CD4-positive, alpha-beta T cell treated with Interleukin-17A for 1 hour (primary cell): ENCODE data around the gene SUV39H2.
"Not testable (repeated sequence)": the region's sequence is repeated elsewhere in the genome, so short reads cannot be mapped to it uniquely, and the experiment has no call there.

Experiments
- DNase-seq: peaks from one replicate; pipeline ENCODE4 v3.0.0-alpha.2; 2020

The SUV39H2 gene

DNA sequence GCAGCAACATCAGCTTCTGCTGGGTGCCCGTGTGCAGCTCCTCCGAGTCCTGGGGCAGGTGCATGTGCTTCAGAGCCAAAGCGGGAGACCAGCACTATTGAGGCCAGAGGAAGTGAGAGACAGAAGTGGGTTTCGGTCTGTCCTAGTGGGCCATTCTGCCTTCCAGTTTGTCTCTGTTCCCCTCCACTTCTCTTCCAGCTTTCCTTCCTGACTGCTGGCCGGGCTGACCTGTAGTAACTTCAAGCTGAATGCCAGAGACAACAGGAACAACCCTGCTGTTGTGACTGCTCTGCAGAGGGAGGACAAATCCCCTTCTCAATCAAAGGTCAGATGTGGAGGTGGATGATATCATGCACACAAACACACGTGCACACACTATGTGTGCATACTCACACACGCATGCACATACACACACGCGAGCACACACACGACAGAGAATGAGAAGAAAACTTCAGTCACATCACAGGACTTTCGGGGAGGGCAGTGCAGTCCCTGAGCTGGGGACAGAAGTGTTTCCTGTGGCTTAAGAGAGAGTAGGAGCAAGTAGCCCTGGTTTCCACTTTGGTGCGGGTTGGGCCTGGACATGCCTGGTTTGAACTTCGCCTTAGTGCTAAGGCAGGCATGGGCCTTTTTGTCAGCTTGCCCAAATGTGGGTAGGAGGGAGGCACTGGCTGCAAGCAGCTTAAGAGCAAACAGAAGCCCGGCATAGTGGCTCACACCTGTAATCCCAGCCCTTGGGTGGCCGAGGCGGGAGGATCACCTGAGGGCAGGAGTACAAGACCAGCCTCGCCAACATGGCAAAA, 63.7 kb downstream of the SUV39H2 start:
- not testable (repeated sequence) for DNase-seq

DNA sequence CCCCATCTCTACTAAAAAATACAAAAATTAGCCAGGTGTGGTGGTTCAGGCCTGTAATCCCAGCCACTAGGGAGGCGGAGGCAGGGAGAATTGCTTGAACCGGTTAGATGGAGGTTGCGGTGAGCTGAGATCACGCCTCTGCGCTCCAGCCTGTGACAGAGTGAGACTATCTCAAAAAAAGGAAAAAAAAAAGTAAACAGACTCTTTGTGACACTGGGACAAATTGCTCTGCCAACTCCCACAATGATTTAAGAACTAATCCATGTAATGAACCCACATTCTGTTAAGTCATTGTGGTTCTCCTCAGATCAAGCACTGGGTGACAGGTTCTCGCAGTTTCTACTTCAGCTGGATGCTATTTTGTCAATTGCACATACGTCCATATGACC, 64.3 kb downstream of the SUV39H2 start:
- not testable (repeated sequence) for DNase-seq

DNA sequence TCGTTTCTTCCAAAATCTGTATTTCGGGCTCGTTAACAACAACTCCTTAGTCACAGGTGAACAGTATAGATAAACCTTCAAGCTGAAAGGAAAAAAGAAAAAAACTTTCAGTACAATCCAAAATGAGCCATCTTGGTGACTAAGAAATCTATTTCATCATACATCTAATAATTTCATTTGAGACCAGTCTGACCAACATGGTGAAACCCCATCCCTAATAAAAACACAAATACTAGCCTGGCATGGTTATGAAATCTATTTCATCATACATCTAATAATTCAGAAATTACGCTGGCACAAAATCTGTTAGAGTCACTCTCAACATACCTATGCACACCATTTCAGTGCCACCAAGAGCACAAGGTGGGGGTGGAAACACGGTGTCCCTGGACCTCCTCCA, 66.4 kb downstream of the SUV39H2 start:
- no peak for DNase-seq

DNA sequence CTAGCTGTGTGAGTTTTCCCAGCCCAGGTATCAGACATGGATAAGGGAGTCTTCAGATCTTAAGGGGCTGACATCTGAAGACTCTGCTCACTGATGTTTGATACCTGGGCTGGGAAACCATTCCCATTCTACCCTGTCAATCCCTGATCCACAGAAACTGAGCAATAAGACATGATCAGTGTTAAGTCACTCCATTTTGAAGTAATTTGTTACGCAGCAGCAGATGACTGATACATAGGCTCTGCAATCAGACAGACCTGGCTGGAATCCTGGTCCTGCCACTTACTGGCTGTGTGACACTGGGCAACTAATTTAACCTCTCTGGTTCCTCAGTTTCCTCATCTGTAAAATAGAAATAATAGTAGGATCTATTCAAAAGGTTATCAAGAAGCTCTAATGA, 68.6 kb downstream of the SUV39H2 start:
- DNase-seq, result no peak

DNA sequence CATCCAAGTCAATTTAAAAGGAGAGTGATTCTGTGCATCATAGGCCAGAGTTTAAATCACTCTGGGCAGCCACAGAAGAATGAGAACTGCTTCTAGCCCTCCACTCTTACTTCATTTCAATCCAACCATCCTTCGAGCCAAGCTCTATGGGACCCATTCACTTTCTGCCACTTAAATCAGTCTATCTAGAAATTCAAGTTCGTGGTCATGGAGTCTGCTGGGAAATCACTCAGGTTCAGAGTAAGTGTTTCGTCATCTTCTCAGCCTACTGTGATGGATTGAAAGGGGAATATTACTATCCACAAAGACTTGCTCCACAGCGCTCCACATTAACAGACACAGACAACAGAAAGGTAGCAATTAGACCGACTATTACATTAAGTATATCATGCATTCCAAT, 70.6 kb downstream of the SUV39H2 start:
- DNase-seq, result no peak

DNA sequence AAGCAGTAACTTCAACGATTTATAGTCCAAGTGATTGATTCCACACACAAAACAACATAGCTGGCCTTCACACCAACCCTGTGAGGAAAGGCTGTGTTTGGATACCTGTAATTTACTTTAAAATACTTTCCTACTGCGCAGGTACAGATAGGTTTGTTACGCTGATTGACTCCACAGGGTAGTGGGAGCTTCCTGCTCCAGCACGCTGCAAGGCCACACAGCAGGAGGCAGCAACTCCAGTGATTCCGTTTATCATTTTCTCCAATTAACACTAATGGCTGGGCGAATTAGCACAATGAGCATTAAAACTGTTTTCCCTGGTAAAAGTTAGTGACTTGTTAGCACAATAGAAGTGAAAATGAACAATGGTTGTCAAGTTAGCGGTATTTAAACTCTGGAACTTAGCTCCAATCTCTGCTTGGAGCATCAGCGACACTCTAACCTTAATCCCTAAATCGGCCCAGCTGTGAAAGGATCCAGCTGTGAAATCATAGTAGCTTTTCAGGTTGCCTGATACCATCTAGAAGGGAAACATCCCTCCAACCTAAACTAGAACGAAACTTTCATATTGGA, 74.3 kb downstream of the SUV39H2 start:
- no peak for DNase-seq

DNA sequence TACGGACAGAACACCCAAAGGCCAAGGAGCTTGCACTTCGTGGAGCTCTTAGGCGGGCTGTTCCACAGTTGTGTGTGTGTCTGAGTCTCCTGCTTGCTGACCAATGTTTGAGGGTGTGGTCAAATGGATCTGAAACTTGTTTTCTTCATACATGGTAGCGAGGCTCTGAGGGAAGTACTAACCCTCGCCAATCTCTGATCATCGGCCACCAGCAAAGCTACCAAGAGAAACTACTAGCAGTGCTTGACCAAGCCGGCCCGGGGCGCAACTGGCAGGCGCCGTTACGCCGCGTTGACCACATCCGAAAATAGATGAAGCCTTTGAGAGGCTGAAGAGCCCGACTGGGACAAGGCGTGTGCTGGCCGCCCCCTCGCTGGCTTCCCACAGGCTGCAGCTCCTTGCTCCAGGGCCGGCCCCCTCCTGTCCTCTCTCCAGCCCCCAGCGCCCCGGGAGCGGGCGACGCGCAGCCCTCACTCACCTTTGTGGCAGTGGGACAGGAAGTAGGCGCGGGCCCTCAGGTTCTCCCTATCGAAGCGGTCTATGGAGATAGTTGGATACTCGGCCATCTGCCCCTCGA, 74.8 kb downstream of the SUV39H2 start:
- peak; percentile 36 for DNase-seq
